MM.1S (cell line): ENCODE data around the gene TIPRL.

Experiments
- DNase-seq: peaks from one replicate; pipeline ENCODE4 v3.0.0-alpha.2; 2015
- H2AFZ ChIP-seq: fragments of 300-600 bp; sonication (generic); 2 replicates; pipeline ENCODE4 v1.6.0; 2016; ENCODE audit warnings: antibody characterized with exemption, low read length
- H3F3A ChIP-seq: fragments of 300-600 bp; sonication (generic); 2 replicates; pipeline ENCODE4 v1.6.1; 2016; ENCODE audit warnings: mild to moderate bottlenecking, antibody characterized with exemption, low read length, moderate library complexity, mixed read lengths; ENCODE audit not compliant: insufficient read depth
- H3K27ac ChIP-seq: fragments of 300-600 bp; sonication (generic); 2 replicates; pipeline ENCODE4 v1.5.1; 2016; ENCODE audit warnings: mild to moderate bottlenecking, low read length
- H3K27me3 ChIP-seq: fragments of 300-600 bp; sonication (generic); replicated peaks from 2 replicates; pipeline ENCODE4 v1.6.0; 2016; ENCODE audit warnings: low read length; ENCODE audit not compliant: insufficient read depth
- H3K36me3 ChIP-seq: fragments of 300-600 bp; sonication (generic); replicated peaks from 2 replicates; pipeline ENCODE4 v1.6.1; 2016; ENCODE audit warnings: mild to moderate bottlenecking, low read length, mixed read lengths; ENCODE audit not compliant: insufficient read depth
- H3K4me1 ChIP-seq: fragments of 300-600 bp; sonication (generic); 2 replicates; pipeline ENCODE4 v1.6.1; 2016; ENCODE audit warnings: low read length, mixed read lengths
- H3K4me2 ChIP-seq: fragments of 300-600 bp; sonication (generic); 2 replicates; pipeline ENCODE4 v1.6.0; 2016; ENCODE audit warnings: low read depth, low read length
- H3K4me3 ChIP-seq: fragments of 300-600 bp; sonication (generic); 2 replicates; pipeline ENCODE4 v1.5.1; 2016; ENCODE audit warnings: low read length, mixed read lengths
- H3K79me2 ChIP-seq: fragments of 300-600 bp; sonication (generic); 2 replicates; pipeline ENCODE4 v1.6.1; 2016; ENCODE audit warnings: mixed run types, low read length, mixed read lengths
- H3K9ac ChIP-seq: fragments of 300-600 bp; sonication (generic); 2 replicates; pipeline ENCODE4 v1.6.1; 2016; ENCODE audit warnings: low read length, mixed read lengths
- H3K9me2 ChIP-seq: fragments of 300-600 bp; sonication (generic); replicated peaks from 2 replicates; pipeline ENCODE4 v1.6.1; 2016; ENCODE audit warnings: mild to moderate bottlenecking, low read length, mixed read lengths; ENCODE audit not compliant: insufficient read depth
- H3K9me3 ChIP-seq: fragments of 300-600 bp; sonication (generic); replicated peaks from 2 replicates; pipeline ENCODE4 v1.6.1; 2016; ENCODE audit warnings: mild to moderate bottlenecking, low read length, mixed read lengths; ENCODE audit not compliant: insufficient read depth
- H4K20me1 ChIP-seq: fragments of 300-600 bp; sonication (generic); 2 replicates; pipeline ENCODE4 v1.6.1; 2016; ENCODE audit warnings: mild to moderate bottlenecking, low read length, moderate library complexity, mixed read lengths; ENCODE audit not compliant: insufficient read depth
- CTCF ChIP-seq: fragments of 300-600 bp; sonication (generic); IDR thresholded peaks from 2 replicates; pipeline ENCODE4 v1.5.1; 2016; ENCODE audit warnings: antibody characterized with exemption, low read length, mixed read lengths
- EZH2 ChIP-seq: fragments of 300-600 bp; sonication (generic); optimal IDR thresholded peaks from 2 replicates; pipeline ENCODE3; 2017; ENCODE audit warnings: low read depth, mild to moderate bottlenecking, antibody characterized with exemption, low read length, mixed read lengths
- EZH2phosphoT487 ChIP-seq: fragments of 300-600 bp; sonication (generic); IDR thresholded peaks from 2 replicates; pipeline ENCODE4 v1.6.1; 2018; ENCODE audit warnings: antibody characterized with exemption, low read length

Gene TIPRL

GRCh38 chr1:168136709-168137514 is 41.9 kb upstream of the TIPRL start, which contains the start of gene GPR161:
TSS of gene GPR161 (minus strand) at chr1:168136930. CDS start at chr1:168104850, 32,080 bp downstream.
- DNase-seq, result peak; percentile 32
- H3K79me2 ChIP-seq, result no peaks in the 10 kb centered on the region
- H3K27ac ChIP-seq, result no peak within 1 kb of the TSS
- H3K9me2 ChIP-seq, result no peaks in the 10 kb centered on the region
- H3K9ac ChIP-seq, result peak within 1 kb of the TSS; percentile 20; the same call in 1 of the 2 replicates
- TF ChIP-seq CTCF (no peak), EZH2 (no peak)
- H3K27me3 ChIP-seq, result peaks cover 23% of the 10 kb centered on the region
- H4K20me1 ChIP-seq, result no peaks in the 10 kb centered on the region
- no peaks in the 10 kb centered on the region for H3K9me3 ChIP-seq
- no peaks in the 10 kb centered on the region for H3K36me3 ChIP-seq
- peak within 1 kb of the TSS; percentile 99 for H3K4me2 ChIP-seq
- peak within 1 kb of the TSS; percentile 88 for H2AFZ ChIP-seq
- no peaks in the 10 kb centered on the region; the same call in 1 of the 2 replicates for H3K4me1 ChIP-seq
- peaks cover 4% of the 10 kb centered on the region; the same call in 1 of the 2 replicates for H3F3A ChIP-seq
- peak within 1 kb of the TSS; percentile 81 for H3K4me3 ChIP-seq

- Histone ChIP-seq H3K4me2 (no peak overlapping the region), H3K9me3 (no peaks in the 10 kb centered on the region), H2AFZ (0 out of 2 replicates have a peak overlapping the region, but pooled peaks have one; percentile 52), H3K27me3 (peaks cover 23% of the 10 kb centered on the region), H3K4me3 (no peak overlapping the region), H3K9ac (no peak overlapping the region), H3K36me3 (no peaks in the 10 kb centered on the region), H4K20me1 (no peaks in the 10 kb centered on the region), H3K9me2 (no peaks in the 10 kb centered on the region), H3K27ac (no peak overlapping the region), H3K79me2 (no peaks in the 10 kb centered on the region), H3F3A (peaks cover 4% of the 10 kb centered on the region; the same call in 1 of the 2 replicates), H3K4me1 (no peaks in the 10 kb centered on the region; the same call in 1 of the 2 replicates)
- TF ChIP-seq EZH2 (no peak), EZH2phosphoT487 (no peak), CTCF (no peak)
- no peak for DNase-seq
These were observed 41.3 kb upstream of the TIPRL start for GRCh38 chr1:168137515-168137821.

GRCh38 chr1:168138134-168138533 is 40.6 kb upstream of the TIPRL start:
- Histone ChIP-seq H2AFZ (no peak overlapping the region), H3K9ac (no peak overlapping the region), H4K20me1 (no peaks in the 10 kb centered on the region), H3K4me1 (no peaks in the 10 kb centered on the region; the same call in 1 of the 2 replicates), H3F3A (peaks cover 4% of the 10 kb centered on the region; the same call in 1 of the 2 replicates), H3K4me3 (no peak overlapping the region), H3K36me3 (no peaks in the 10 kb centered on the region), H3K4me2 (no peak overlapping the region), H3K27me3 (peaks cover 23% of the 10 kb centered on the region), H3K9me3 (no peaks in the 10 kb centered on the region), H3K79me2 (no peaks in the 10 kb centered on the region), H3K27ac (no peak overlapping the region), H3K9me2 (no peaks in the 10 kb centered on the region)
- no peak for DNase-seq
- TF ChIP-seq CTCF (no peak), EZH2phosphoT487 (no peak), EZH2 (no peak)
